GM12878 (cell line): ENCODE data around the gene YES1. TPM values are rescaled to one million over a fixed set of nuclear protein-coding genes. Genes with fewer than 3 reads are reported as not detected.

Source experiments
- ATAC-seq: fragments of 200-7000 bp; cut with Tn5 transposase; 3 replicates; pipeline ENCODE4 v1.9.1; 2020; ENCODE audit warnings: mild to moderate bottlenecking, moderate library complexity
- BruUV-seq: library from RNA; stranded (reverse); fragments of 400-500 nt; replicated peaks from 2 replicates; lab custom pipeline; 2021; lab: Mats Ljungman, UMichigan
- CTCF ChIA-PET: fragments of 300-600 bp; sonication (Branson Sonifier 250); formaldehyde crosslinking; extraction: SDS; loops from one replicate; lab custom pipeline; 2021; ENCODE audit warnings: inconsistent platforms; lab: Yijun Ruan, JAX
- POLR2A ChIA-PET: fragments of 350-600 bp; formaldehyde crosslinking; extraction: SDS; loops from one replicate; lab custom pipeline; 2021; ENCODE audit warnings: inconsistent platforms; lab: Charles Lee
- RAD21 ChIA-PET: fragments of 300-600 bp; sonication (Branson Sonifier 250); formaldehyde crosslinking; loops from one replicate; lab custom pipeline; 2023; ENCODE audit warnings: antibody characterized with exemption; ENCODE audit not compliant: unreplicated experiment; lab: Charles Lee
- SMC1A ChIA-PET: fragments of 300-600 bp; sonication (Branson Sonifier 250); formaldehyde crosslinking; loops from one replicate; lab custom pipeline; 2023; ENCODE audit not compliant: unreplicated experiment, uncharacterized antibody; lab: Charles Lee
- DNase-seq: peaks from one replicate; pipeline ENCODE4 v3.0.0-alpha.2; 2011; ENCODE audit warnings: low read depth, low spot score
- FAIRE-seq: peaks from 3 replicates; lab custom pipeline; 2011; peaks lifted over from hg19 to GRCh38; lab: Jason Lieb, UNC
- H2AFZ ChIP-seq: 2 replicates; pipeline ENCODE4 v1.6.0; 2011; ENCODE audit warnings: low read depth, low read length, control low read depth; ENCODE audit not compliant: control insufficient read depth
- H3K27ac ChIP-seq: 2 replicates; pipeline ENCODE4 v1.5.1; 2011; ENCODE audit warnings: control low read depth; ENCODE audit not compliant: control insufficient read depth, insufficient read depth
- H3K27me3 ChIP-seq, 2 experiments: replicated peaks in 1 of 2; 2 replicates each; pipeline versions ENCODE4 v1.6.0 to v1.6.1; 2011; ENCODE audit warnings: low read length in 1 of 2; ENCODE audit not compliant: control insufficient read depth in 2 of 2, insufficient read depth in 2 of 2
- H3K36me3 ChIP-seq, 2 experiments: 2 replicates each; pipeline ENCODE4 v1.5.1; 2011; ENCODE audit warnings: low read length in 1 of 2; ENCODE audit not compliant: control insufficient read depth in 2 of 2, insufficient read depth in 2 of 2
- H3K4me1 ChIP-seq: 2 replicates; pipeline ENCODE4 v1.6.1; 2011; ENCODE audit warnings: mild to moderate bottlenecking, low read length, moderate library complexity, mixed read lengths; ENCODE audit not compliant: control insufficient read depth, insufficient read depth
- H3K4me2 ChIP-seq: 2 replicates; pipeline ENCODE4 v1.6.0; 2011; ENCODE audit warnings: control low read depth; ENCODE audit not compliant: control insufficient read depth, insufficient read depth
- H3K4me3 ChIP-seq: fragments of 200-600 bp; sonication (generic); 2 replicates; pipeline ENCODE4 v1.5.1; 2016
- H3K79me2 ChIP-seq: 2 replicates; pipeline ENCODE4 v1.6.0; 2011; ENCODE audit warnings: low read length; ENCODE audit not compliant: control insufficient read depth, insufficient read depth
- H3K9ac ChIP-seq: 2 replicates; pipeline ENCODE4 v1.8.0; 2011; ENCODE audit warnings: low read length, control low read depth, mixed read lengths; ENCODE audit not compliant: control insufficient read depth, insufficient read depth
- H3K9me3 ChIP-seq: replicated peaks from 3 replicates; pipeline ENCODE4 v1.5.1; 2011; ENCODE audit warnings: mild to moderate bottlenecking, low read length; ENCODE audit not compliant: control insufficient read depth, insufficient read depth
- H4K20me1 ChIP-seq: 2 replicates; pipeline ENCODE4 v1.6.0; 2011; ENCODE audit not compliant: control insufficient read depth, insufficient read depth
- BCL11A ChIP-seq: IDR thresholded peaks from 2 replicates; pipeline ENCODE4 v1.6.1; 2011; ENCODE audit warnings: low read depth, low read length
- BHLHE40 ChIP-seq, 2 experiments: fragments of 450-650 bp in 1 of 2; IDR thresholded peaks; 2 replicates each; pipeline ENCODE4 v1.6.1; 2011 to 2017; ENCODE audit warnings: low read depth in 2 of 2, borderline replicate concordance in 1 of 2, improper control_type of control experiment in 1 of 2, low read length in 1 of 2, mild to moderate bottlenecking in 1 of 2
- EGR1 ChIP-seq, 2 experiments: IDR thresholded peaks; 1 replicate in 1 of 2; 2 replicates in 1 of 2; pipeline ENCODE4 v1.6.1; 2011 to 2012; ENCODE audit warnings: low read depth in 2 of 2, low read length in 2 of 2, borderline replicate concordance in 1 of 2, mild to moderate bottlenecking in 1 of 2, moderate library complexity in 1 of 2
- HSF1 ChIP-seq: fragments of 150-350 bp; IDR thresholded peaks from 2 replicates; pipeline ENCODE4 v1.6.1; 2014; ENCODE audit warnings: mild to moderate bottlenecking, low read depth, low read length
- MTA2 ChIP-seq: fragments of 450-650 bp; IDR thresholded peaks from 2 replicates; pipeline ENCODE4 v1.6.1; 2016; ENCODE audit warnings: low read depth, mild to moderate bottlenecking, moderate library complexity
- PAX8 ChIP-seq: fragments of 450-650 bp; IDR thresholded peaks from 2 replicates; pipeline ENCODE4 v1.6.1; 2017; ENCODE audit warnings: mild to moderate bottlenecking, moderate library complexity
- POLR2AphosphoS2 ChIP-seq: IDR thresholded peaks from 2 replicates; pipeline ENCODE4 v1.6.1; 2011; ENCODE audit warnings: low read depth, mild to moderate bottlenecking, low read length, improper control_type of control experiment, moderate library complexity
- ZNF687 ChIP-seq: fragments of 450-650 bp; IDR thresholded peaks from 2 replicates; pipeline ENCODE4 v1.6.1; 2017; ENCODE audit warnings: mild to moderate bottlenecking, moderate library complexity
- ZZZ3 ChIP-seq: IDR thresholded peaks from 2 replicates; pipeline ENCODE4 v1.6.1; 2011; ENCODE audit warnings: low read depth; ENCODE audit not compliant: control insufficient read depth, insufficient read length
- WGBS: methylation state at CpG from one replicate; pipeline ENCODE4 v1.1.6; 2016; ENCODE audit warnings: low lambda C conversion rate; ENCODE audit not compliant: insufficient replicate concordance, insufficient coverage; ENCODE audit errors: missing lambda C conversion rate; 5-methylcytosine and 5-hydroxymethylcytosine counted together
- in situ Hi-C: fragments of 300-500 bp; cut with MboI; formaldehyde crosslinking; loops from 9 replicates; pipeline ENCODE4 v1.14.3; 2018; ENCODE audit warnings: mixed read lengths
- intact Hi-C: fragments of 100-400 bp; cut with micrococcal nuclease; formaldehyde crosslinking; loops from one replicate; pipeline ENCODE4 v1.14.2; 2022; ENCODE audit not compliant: unreplicated experiment
- polyA plus RNA-seq, 11 experiments: library from polyadenylated mRNA; depleted of rRNA in 4 of 11; unstranded in 6 of 11; stranded (reverse) in 5 of 11; fragments of >200 nt; fragmentation: Nextera tagmentation in 4 of 11; fragmentation: Illumina TruSeq in 1 of 11; extraction: Ambion mirVana in 4 of 11; extraction: Trizol in 1 of 11; gene quantifications; 1 replicate in 1 of 11; 2 replicates in 10 of 11; pipeline versions ENCODE4 v1.2.1 to v1.2.3, GENCODE V29; 2011 to 2016; ENCODE audit warnings: inconsistent platforms in 2 of 11, missing spikeins in 2 of 11, low read depth in 1 of 11
- total RNA-seq, 4 experiments: library from RNA; depleted of rRNA in 3 of 4; stranded (reverse); fragments of >200 nt in 3 of 4; fragmentation: Illumina TruSeq in 1 of 4; extraction: Trizol in 1 of 4; gene quantifications; 2 replicates each; pipeline versions ENCODE4 v1.2.1 to v1.2.3, GENCODE V29; 2013 to 2021
- TF ChIP-seq, protein P1 (sequence below): IDR thresholded peaks from 2 replicates; pipeline ENCODE4 v1.6.1; 2011; ENCODE audit warnings: low read depth, mild to moderate bottlenecking, low read length, moderate library complexity, borderline replicate concordance; ENCODE audit errors: extremely low read depth

YES1 gene
- total and polyA plus RNA-seq, 10 of the 15 experiments (the other 5 are each of a cell fraction or from before 2014, with no cell fraction given), result 2.3 to 7.9 (median 5.8) TPM

DNA sequence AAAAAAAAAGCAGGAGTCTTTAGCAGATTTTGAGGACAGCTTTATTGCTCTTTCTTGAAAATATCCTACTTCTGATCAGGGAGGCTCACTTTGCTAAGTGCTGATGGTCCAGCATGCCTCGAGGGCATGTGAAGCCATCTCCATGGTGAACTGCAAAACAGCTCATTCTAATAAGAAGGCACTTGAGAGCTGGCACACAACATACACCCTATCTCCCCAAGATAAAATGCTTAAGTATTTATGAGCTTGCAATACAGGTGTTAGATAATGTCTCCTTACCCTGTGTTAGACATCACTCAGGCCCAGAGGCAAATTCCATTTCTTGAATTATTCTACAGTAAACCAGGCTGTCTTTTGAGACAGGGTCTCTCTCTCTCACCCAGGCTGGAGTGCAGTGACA lies 102.3 kb downstream of the YES1 start:
- ChIA-PET POLR2A (no interaction called here), CTCF (interaction anchor here (0.7 to 2.3 kb wide), 5 partner anchors 10 to 130 kb away, joined by 3 to 14 read pairs (median 3); no protein-coding TSS in a partner anchor), SMC1A (interaction anchor here (0.6 to 0.9 kb wide), 4 partner anchors 14 to 316 kb away, joined by 3 to 4 read pairs (median 3); no protein-coding TSS in a partner anchor), RAD21 (no interaction called here)
- no peak for ATAC-seq
- Histone ChIP-seq H3K9me3 (no peaks in the 10 kb centered on the region), H3K9ac (no peak overlapping the region), H3K79me2 (peaks cover 17% of the 10 kb centered on the region), H3K4me1 (no peaks in the 10 kb centered on the region; the same call in 1 of the 2 replicates), H3K4me2 (no peak overlapping the region), H3K4me3 (no peak overlapping the region), H2AFZ (no peak overlapping the region), H3K36me3 (no peaks in the 10 kb centered on the region), H3K27me3 (no peaks in the 10 kb centered on the region), H3K27ac (no peak overlapping the region), H4K20me1 (no peaks in the 10 kb centered on the region)
- no peak for TF ChIP-seq ZNF687
- TF ChIP-seq ZZZ3, result no peak
- no peak for TF ChIP-seq MTA2
- no peak for TF ChIP-seq PAX8
- no peak for TF ChIP-seq BHLHE40 (IDR thresholded peaks at IDR 0.05; ENCODE audit: borderline replicate concordance in 1 of 2, low read depth in 2 of 2, low read length in 1 of 2)
- no peak for TF ChIP-seq EGR1 (IDR thresholded peaks at IDR 0.05; ENCODE audit: borderline replicate concordance in 1 of 2, low read depth in 2 of 2, low read length in 2 of 2)
- no peak for TF ChIP-seq BCL11A
- TF ChIP-seq, protein P1, sequence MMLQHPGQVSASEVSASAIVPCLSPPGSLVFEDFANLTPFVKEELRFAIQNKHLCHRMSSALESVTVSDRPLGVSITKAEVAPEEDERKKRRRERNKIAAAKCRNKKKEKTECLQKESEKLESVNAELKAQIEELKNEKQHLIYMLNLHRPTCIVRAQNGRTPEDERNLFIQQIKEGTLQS, result no peak
- TF ChIP-seq HSF1, result no peak
- TF ChIP-seq POLR2AphosphoS2, result no peak
- intact Hi-C loops, result loop anchor here (10.0 kb wide), 1 partner anchor 85 kb away; no protein-coding TSS in a partner anchor
- WGBS, result 100% methylated on average over 1 of the region's 1 CpG
- no peak for FAIRE-seq
- no TSS peak for BruUV-seq
- no peak for DNase-seq
- in situ Hi-C loops, result no loop called here
